GM08714 (cell line): ENCODE measurements around the gene ERCC2.
"Not testable (repeated sequence)": the region's sequence is repeated elsewhere in the genome, so short reads cannot be mapped to it uniquely, and the experiment has no call there.

ENCODE experiments used
- H3K4me3 ChIP-seq: fragments of 200-500 bp; sonication (Bioruptor generic); 2 replicates; pipeline ENCODE4 v1.5.1; 2014; ENCODE audit warnings: mild to moderate bottlenecking, low read length, inconsistent platforms
- ZNF274 ChIP-seq: IDR thresholded peaks from 2 replicates; pipeline ENCODE4 v1.6.1; 2012; ENCODE audit warnings: mild to moderate bottlenecking, low read depth, low read length

The ERCC2 gene

GRCh38 chr19:45315304-45315703 is 55.1 kb downstream of the ERCC2 start:
- no peak overlapping the region for H3K4me3 ChIP-seq
- TF ChIP-seq ZNF274 = no peak

DNA sequence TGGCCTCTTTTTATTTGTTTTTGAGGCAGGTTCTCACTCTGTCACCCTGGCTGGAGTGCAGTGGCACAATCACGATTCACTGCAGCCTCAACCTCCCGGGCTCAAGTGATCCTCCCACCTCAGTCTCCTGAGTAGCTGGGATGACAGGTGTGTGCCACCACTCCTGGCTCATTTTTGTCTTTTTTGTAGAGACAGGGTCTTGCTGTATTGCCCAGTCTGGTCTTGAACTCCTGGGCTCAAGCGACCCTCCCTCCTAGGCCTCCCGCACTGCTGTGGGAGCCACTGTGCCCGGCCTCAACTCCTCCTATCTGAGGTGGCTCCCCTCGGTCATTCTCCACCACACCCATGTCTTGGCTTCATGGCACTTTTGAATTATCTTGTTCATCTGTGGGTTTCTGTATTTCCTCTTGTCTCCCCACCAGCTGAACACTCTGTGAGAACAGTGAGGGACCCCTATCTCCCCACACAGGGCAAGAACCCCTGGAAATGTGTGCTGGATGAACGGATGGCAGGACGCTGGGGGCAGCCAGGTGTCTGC is 55.6 kb downstream of the ERCC2 start:
- no peak overlapping the region for H3K4me3 ChIP-seq
- TF ChIP-seq ZNF274 = no peak

DNA sequence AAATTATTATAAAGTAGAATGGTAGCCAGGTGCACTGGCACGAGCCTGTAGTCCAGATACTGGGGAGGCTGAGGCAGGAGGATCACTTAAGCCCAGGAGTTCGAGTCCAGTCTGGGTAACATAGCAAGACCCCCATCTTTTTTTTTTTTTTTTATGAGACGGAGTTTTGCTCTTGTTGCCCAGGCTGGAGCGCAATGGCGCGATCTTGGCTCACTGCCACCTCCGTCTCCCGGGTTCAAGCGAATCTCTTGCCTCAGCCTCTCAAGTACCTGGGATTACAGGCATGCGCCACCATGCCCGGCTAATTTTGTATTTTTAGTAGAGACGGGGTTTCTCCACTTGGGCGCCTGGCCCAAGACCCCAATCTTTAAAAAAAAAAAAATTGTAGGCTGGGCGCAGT is 58.1 kb downstream of the ERCC2 start:
- not testable (repeated sequence) for H3K4me3 ChIP-seq

- no peak for TF ChIP-seq ZNF274
- H3K4me3 ChIP-seq = no peak overlapping the region
Measured at GRCh38 chr19:45311621-45312020, 58.8 kb downstream of the ERCC2 start.

DNA sequence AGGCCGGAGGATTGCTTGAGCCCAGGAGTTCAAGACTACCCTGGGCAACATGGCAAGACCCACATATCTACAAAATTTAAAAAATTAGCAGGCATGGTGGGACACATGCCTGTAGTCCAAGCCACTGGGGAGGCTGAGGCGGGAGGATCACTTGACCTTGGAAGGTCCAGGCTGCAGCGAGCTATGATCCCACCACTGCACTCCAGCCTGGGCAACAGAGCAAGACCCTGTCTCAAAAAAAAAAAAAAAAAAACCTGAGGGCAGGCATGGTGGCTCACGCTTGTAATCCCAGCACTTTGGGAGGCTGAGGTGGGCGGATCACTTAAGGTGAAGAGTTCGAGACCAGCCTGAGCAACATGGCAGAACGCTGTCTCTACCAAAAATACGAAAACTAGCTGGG is 61.1 kb downstream of the ERCC2 start:
- not testable (repeated sequence) for H3K4me3 ChIP-seq

GRCh38 chr19:45307361-45307760 is 63.0 kb downstream of the ERCC2 start:
- no peak for TF ChIP-seq ZNF274
- H3K4me3 ChIP-seq = no peak overlapping the region

GRCh38 chr19:45306518-45307027 is 63.8 kb downstream of the ERCC2 start:
- TF ChIP-seq ZNF274 = no peak
- no peak overlapping the region for H3K4me3 ChIP-seq

GRCh38 chr19:45306040-45306439 is 64.3 kb downstream of the ERCC2 start:
- H3K4me3 ChIP-seq = no peak overlapping the region
- TF ChIP-seq ZNF274 = no peak

GRCh38 chr19:45305421-45305820 is 65.0 kb downstream of the ERCC2 start:
- no peak overlapping the region for H3K4me3 ChIP-seq
- TF ChIP-seq ZNF274 = no peak

- no peak for TF ChIP-seq ZNF274
- no peak overlapping the region for H3K4me3 ChIP-seq
Measured at GRCh38 chr19:45305007-45305406, 65.4 kb downstream of the ERCC2 start.

GRCh38 chr19:45304141-45304926 is 66.0 kb downstream of the ERCC2 start:
- no peak overlapping the region for H3K4me3 ChIP-seq
- no peak for TF ChIP-seq ZNF274

DNA sequence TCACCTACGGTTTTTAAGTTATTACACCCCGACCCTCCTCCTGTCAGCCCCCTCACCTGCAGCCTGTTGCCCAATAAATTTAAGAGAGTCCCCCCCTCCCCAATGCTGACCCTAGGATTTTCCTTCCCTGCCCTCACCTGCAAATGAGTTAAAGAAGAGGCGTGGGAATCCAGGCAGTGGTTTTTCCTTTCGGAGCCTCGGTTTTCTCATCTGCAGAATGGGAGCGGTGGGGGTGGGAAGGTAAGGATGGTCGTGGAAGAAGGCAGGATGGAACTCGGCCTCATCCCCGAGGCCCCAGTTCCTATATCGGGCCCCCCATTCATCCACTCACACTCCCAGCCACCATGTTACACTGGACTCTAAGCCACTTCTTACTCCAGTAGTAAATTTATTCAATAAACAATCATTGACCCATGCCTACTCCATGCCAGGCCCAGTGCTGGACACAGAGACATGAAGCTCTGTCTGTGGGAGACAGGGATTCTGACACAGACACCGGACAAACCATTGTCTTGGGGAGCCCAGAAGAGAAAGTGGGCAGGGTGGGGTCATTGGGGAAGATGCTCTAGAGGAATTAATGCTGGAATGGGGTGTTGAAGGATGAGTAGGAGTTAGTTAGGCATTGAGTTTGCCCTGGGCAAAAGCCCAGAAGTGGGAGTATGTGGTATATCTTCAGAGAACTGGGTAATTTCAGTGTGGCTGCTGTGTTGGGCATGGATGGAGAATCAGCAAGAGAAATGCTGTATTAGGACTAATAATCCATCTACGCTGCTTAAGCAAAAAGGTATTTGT is 66.9 kb downstream of the ERCC2 start:
- H3K4me3 ChIP-seq = no peak overlapping the region
- no peak for TF ChIP-seq ZNF274

- no peak for TF ChIP-seq ZNF274
- H3K4me3 ChIP-seq = no peak overlapping the region
Measured at GRCh38 chr19:45302416-45302815, 68.0 kb downstream of the ERCC2 start.
